ENCODE measurements around the gene E2F4. TPM values are rescaled to one million over a fixed set of nuclear protein-coding genes. Genes with fewer than 3 reads are reported as not detected.

Gene E2F4
- total and polyA plus RNA-seq, 8 donors: 45.7 to 81.4 (median 53.9) TPM

GRCh38 chr16:67237396-67238277 lies 45.7 kb downstream of the E2F4 start:
- Histone ChIP-seq H3K9me3 (no peaks in the 10 kb centered on the region), H3K27ac (no peak overlapping the region), H3K36me3 (peaks cover 0 to 76% of the 10 kb centered on the region in 2 donors), H3K4me1 (peaks cover 31 to 33% of the 10 kb centered on the region in 2 donors), H3K4me3 (no peak overlapping the region), H3K27me3 (no peaks in the 10 kb centered on the region)
- peak in 1 of 4 donors; percentile 48 for DNase-seq
- TF ChIP-seq CTCF (IDR thresholded peaks at IDR 0.05): no peak
- no peak for ATAC-seq
- intact Hi-C loops (cut with DNase I): no loop called here

GRCh38 chr16:67238278-67238575 lies 46.3 kb downstream of the E2F4 start:
- Histone ChIP-seq H3K9me3 (no peaks in the 10 kb centered on the region), H3K36me3 (peaks cover 0 to 70% of the 10 kb centered on the region in 2 donors), H3K27ac (no peak overlapping the region), H3K4me3 (no peak overlapping the region), H3K27me3 (no peaks in the 10 kb centered on the region), H3K4me1 (peaks cover 37 to 39% of the 10 kb centered on the region in 2 donors)
- DNase-seq: no peak
- intact Hi-C loops (cut with DNase I): no loop called here
- no peak for ATAC-seq
- no peak for TF ChIP-seq CTCF (IDR thresholded peaks at IDR 0.05)

GRCh38 chr16:67238806-67239470 lies 47.0 kb downstream of the E2F4 start:
- peaks cover 44 to 46% of the 10 kb centered on the region in 2 donors for H3K4me1 ChIP-seq

GRCh38 chr16:67240506-67240905 lies 48.6 kb downstream of the E2F4 start:
- Histone ChIP-seq H3K27me3 (no peaks in the 10 kb centered on the region), H3K4me3 (no peak overlapping the region), H3K9me3 (no peaks in the 10 kb centered on the region), H3K36me3 (peaks cover 0 to 47% of the 10 kb centered on the region in 2 donors), H3K27ac (peak overlapping the region; percentile 92 to 97), H3K4me1 (peaks cover 60 to 62% of the 10 kb centered on the region in 2 donors)
- intact Hi-C loops (cut with DNase I): no loop called here
- no peak for TF ChIP-seq CTCF (IDR thresholded peaks at IDR 0.05)
- DNase-seq: peak in 3 of 4 donors; percentile 68 to 88 (median 80)
- peak; percentile 73 for ATAC-seq

More at GRCh38 chr16:67238806-67239470, 47.0 kb downstream of the E2F4 start:
- Histone ChIP-seq H3K4me3 (no peak overlapping the region), H3K27me3 (no peaks in the 10 kb centered on the region), H3K9me3 (no peaks in the 10 kb centered on the region), H3K27ac (peak overlapping the region in 1 of 2 donors; percentile 97), H3K36me3 (peaks cover 0 to 63% of the 10 kb centered on the region in 2 donors)
- DNase-seq: peak in 1 of 4 donors; percentile 30
- no peak for TF ChIP-seq CTCF (IDR thresholded peaks at IDR 0.05)
- intact Hi-C loops (cut with DNase I): no loop called here
- ATAC-seq: no peak
